ENCODE data around the gene SMIM45.
A peak's percentile ranks its signal among the peaks of the same experiment; 100 is the strongest.
"Not testable (repeated sequence)": the region's sequence is repeated elsewhere in the genome, so short reads cannot be mapped to it uniquely, and the experiment has no call there.

Gene SMIM45

GRCh38 chr22:41935509-41935908, 16.4 kb upstream of the SMIM45 start:
- no peak for DNase-seq

- DNase-seq: no peak
These were observed 15.1 kb upstream of the SMIM45 start for GRCh38 chr22:41936894-41937169.

- DNase-seq: peak; percentile 96
These were observed 11.7 kb upstream of the SMIM45 start for GRCh38 chr22:41939981-41940831.

GRCh38 chr22:41940832-41941765, 10.9 kb upstream of the SMIM45 start:
- peak; percentile 89 for DNase-seq

- peak; percentile 52 for DNase-seq
These were observed 8.2 kb upstream of the SMIM45 start for GRCh38 chr22:41943661-41944209.

GRCh38 chr22:41946629-41947423, 5.1 kb upstream of the SMIM45 start, which contains the start of gene CENPM:
TSS of gene CENPM (minus strand) at chr22:41947152. CDS start at chr22:41947076, 76 bp downstream.
- DNase-seq: peak; percentile 98

- DNase-seq: no peak
These were observed 4.4 kb upstream of the SMIM45 start for GRCh38 chr22:41947424-41948080.

GRCh38 chr22:41948142-41948541, 3.8 kb upstream of the SMIM45 start:
- no peak for DNase-seq

- not testable (repeated sequence) for DNase-seq
These were observed 3.0 kb upstream of the SMIM45 start for GRCh38 chr22:41948928-41949296.

- no peak for DNase-seq
These were observed 2.5 kb upstream of the SMIM45 start for GRCh38 chr22:41949297-41949965.

- no peak for DNase-seq
These were observed 763 bp downstream of the SMIM45 start for GRCh38 chr22:41952713-41953112.

- DNase-seq: no peak
These were observed 6.1 kb downstream of the SMIM45 start for GRCh38 chr22:41957941-41958556.

GRCh38 chr22:41963453-41964111, 11.6 kb downstream of the SMIM45 start:
- no peak for DNase-seq

GRCh38 chr22:41964112-41964491, 12.2 kb downstream of the SMIM45 start:
- DNase-seq: no peak

GRCh38 chr22:41966225-41966606, 14.3 kb downstream of the SMIM45 start:
- DNase-seq: no peak

- DNase-seq: peak; percentile 68
These were observed 14.8 kb downstream of the SMIM45 start for GRCh38 chr22:41966607-41967240.

GRCh38 chr22:41968601-41969000, 16.7 kb downstream of the SMIM45 start:
- no peak for DNase-seq

GRCh38 chr22:41969110-41969646, 17.2 kb downstream of the SMIM45 start, which contains the start of gene SEPTIN3:
TSS of gene SEPTIN3 (plus strand) at chr22:41969443. CDS start at chr22:41971493, 2,050 bp downstream.
- DNase-seq: no peak

GRCh38 chr22:41970601-41971000, 18.7 kb downstream of the SMIM45 start:
- DNase-seq: no peak

- DNase-seq: no peak
These were observed 19.5 kb downstream of the SMIM45 start for GRCh38 chr22:41971431-41971830.
